ENCODE results near the gene S100A10. TPM values are rescaled to one million over a fixed set of nuclear protein-coding genes. Genes with fewer than 3 reads are reported as not detected.

The S100A10 gene
- total and polyA plus RNA-seq, 2 of the 4 experiments (the other 2 are of a cell fraction) = 86.0 to 277 TPM

DNA sequence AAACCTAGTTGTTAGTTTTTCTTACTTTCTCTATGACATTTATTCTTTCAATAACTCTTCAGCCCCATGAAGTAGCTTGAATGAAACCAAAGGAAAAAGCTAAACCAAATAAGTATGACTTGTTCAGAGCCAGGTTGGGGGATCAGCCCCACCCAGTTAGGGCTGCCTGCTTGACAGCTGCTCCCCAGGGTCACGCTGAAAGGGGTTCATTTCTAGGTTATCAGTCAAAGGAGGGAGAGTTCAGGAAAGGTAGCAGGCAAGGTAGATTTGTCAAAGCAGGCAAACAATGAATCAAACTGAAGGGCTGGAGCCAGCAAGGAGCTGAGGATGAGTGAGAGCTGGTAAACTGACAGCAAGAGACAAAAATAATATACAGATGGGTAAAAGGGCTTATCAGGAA, 46.2 kb upstream of the S100A10 start:
- ChIA-PET POLR2A (ENCODE audit: unreplicated experiment) (no interaction called here), CTCF (no interaction called here)
- H4K20me1 ChIP-seq (ENCODE audit: insufficient read depth, low read length) = peaks cover 2% of the 10 kb centered on the region; the same call in 1 of the 2 replicates
- no peak overlapping the region for H3K4me2 ChIP-seq (ENCODE audit: low read depth, low read length)
- no peak overlapping the region for H4K91ac ChIP-seq (ENCODE audit: insufficient read depth, low read depth, low read length)
- WGBS, 2 experiments (ENCODE audit: extremely low coverage in 2 of 2, insufficient read length in 1 of 2) = no CpG with 5 or more reads among the region's 1 CpG
- no peak overlapping the region for H2BK5ac ChIP-seq (ENCODE audit: low read depth, low read length, poor library complexity, severe bottlenecking)
- no peak overlapping the region for H3K27ac ChIP-seq (ENCODE audit: insufficient read depth, low read length)
- in situ Hi-C loops (cut with MboI; ENCODE audit: low sequenced_read_pairs) (no loop called here), intact Hi-C loops (cut with micrococcal nuclease) (no loop called here), dilution Hi-C loops (cut with HindIII; ENCODE audit: low sequenced_read_pairs, unreplicated experiment) (no loop called here)
- no peak overlapping the region for H2AK9ac ChIP-seq (replicated peaks; ENCODE audit: low read depth, low read length, poor library complexity)
- H4K5ac ChIP-seq (ENCODE audit: low read depth, low read length) = no peak overlapping the region
- ATAC-seq (ENCODE audit: low read depth) = no peak
- no peak overlapping the region for H3K4ac ChIP-seq (ENCODE audit: low read depth, low read length)
- BruUV-seq (replicated peaks) = no TSS peak
- H2AFZ ChIP-seq (replicated peaks; ENCODE audit: low read length, poor library complexity) = no peak overlapping the region
- no peaks in the 10 kb centered on the region for H3K36me3 ChIP-seq (ENCODE audit: control insufficient read depth, insufficient read depth, low read length)
- no peak overlapping the region for H3K9ac ChIP-seq (ENCODE audit: low read depth, low read length)
- H3K18ac ChIP-seq (ENCODE audit: low read depth, low read length) = no peak overlapping the region
- TF ChIP-seq SMC3 (IDR thresholded peaks at IDR 0.05; ENCODE audit: low read depth, low read length) (no peak), MAFK (IDR thresholded peaks at IDR 0.05; ENCODE audit: low read depth, low read length) (no peak), BHLHE40 (IDR thresholded peaks at IDR 0.05; ENCODE audit: low read depth, low read length) (no peak), CTCF (conservative IDR thresholded peaks at IDR 0.05; ENCODE audit: low read depth, low read length) (no peak), POLR2A (IDR thresholded peaks at IDR 0.05; ENCODE audit: low read depth, low read length) (no peak), CEBPB (IDR thresholded peaks at IDR 0.05; ENCODE audit: low read depth, low read length) (no peak), RCOR1 (IDR thresholded peaks at IDR 0.05; ENCODE audit: insufficient replicate concordance, low read length) (no peak)
- TF ChIP-seq, protein P1, sequence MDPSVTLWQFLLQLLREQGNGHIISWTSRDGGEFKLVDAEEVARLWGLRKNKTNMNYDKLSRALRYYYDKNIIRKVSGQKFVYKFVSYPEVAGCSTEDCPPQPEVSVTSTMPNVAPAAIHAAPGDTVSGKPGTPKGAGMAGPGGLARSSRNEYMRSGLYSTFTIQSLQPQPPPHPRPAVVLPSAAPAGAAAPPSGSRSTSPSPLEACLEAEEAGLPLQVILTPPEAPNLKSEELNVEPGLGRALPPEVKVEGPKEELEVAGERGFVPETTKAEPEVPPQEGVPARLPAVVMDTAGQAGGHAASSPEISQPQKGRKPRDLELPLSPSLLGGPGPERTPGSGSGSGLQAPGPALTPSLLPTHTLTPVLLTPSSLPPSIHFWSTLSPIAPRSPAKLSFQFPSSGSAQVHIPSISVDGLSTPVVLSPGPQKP (IDR thresholded peaks at IDR 0.05; ENCODE audit: borderline replicate concordance, low read depth, low read length) = no peak
- TF ChIP-seq, protein P2, sequence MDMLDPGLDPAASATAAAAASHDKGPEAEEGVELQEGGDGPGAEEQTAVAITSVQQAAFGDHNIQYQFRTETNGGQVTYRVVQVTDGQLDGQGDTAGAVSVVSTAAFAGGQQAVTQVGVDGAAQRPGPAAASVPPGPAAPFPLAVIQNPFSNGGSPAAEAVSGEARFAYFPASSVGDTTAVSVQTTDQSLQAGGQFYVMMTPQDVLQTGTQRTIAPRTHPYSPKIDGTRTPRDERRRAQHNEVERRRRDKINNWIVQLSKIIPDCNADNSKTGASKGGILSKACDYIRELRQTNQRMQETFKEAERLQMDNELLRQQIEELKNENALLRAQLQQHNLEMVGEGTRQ (IDR thresholded peaks at IDR 0.05; ENCODE audit: low read depth, low read length) = no peak
- no peak overlapping the region for H2AK5ac ChIP-seq (ENCODE audit: low read depth, low read length)
- peaks cover under 1 to 1% of the 10 kb centered on the region in 2 experiments; a peak in 3 of 4 replicates for H3K79me1 ChIP-seq (ENCODE audit: low read depth in 1 of 2, low read length in 2 of 2)
- H4K8ac ChIP-seq (ENCODE audit: low read depth in 2 of 2, low read length in 2 of 2) = no peak overlapping the region
- no peak overlapping the region for H3K4me3 ChIP-seq (ENCODE audit: insufficient read depth, low read depth, low read length)
- H2BK120ac ChIP-seq (ENCODE audit: low read depth, low read length) = no peak overlapping the region
- H2BK15ac ChIP-seq (ENCODE audit: low read depth, low read length) = no peak overlapping the region
- no peak overlapping the region for H3K23ac ChIP-seq (ENCODE audit: low read depth, low read length)
- no peak overlapping the region for H3K56ac ChIP-seq (ENCODE audit: extremely low read depth, insufficient read depth, low read length)
- H3K27me3 ChIP-seq (ENCODE audit: control insufficient read depth, insufficient read depth, low read length) = peaks cover 28% of the 10 kb centered on the region
- H3K4me1 ChIP-seq (ENCODE audit: control insufficient read depth, insufficient read depth, low read length) = peaks cover under 1% of the 10 kb centered on the region; the same call in 1 of the 2 replicates
- H3K9me3 ChIP-seq (ENCODE audit: control insufficient read depth, insufficient read depth, low read length) = no peaks in the 10 kb centered on the region
- no peak for DNase-seq
- H3K14ac ChIP-seq (replicated peaks; ENCODE audit: low read depth, low read length) = no peak overlapping the region
- no peak overlapping the region for H2BK20ac ChIP-seq (ENCODE audit: low read depth, low read length)
- no peaks in the 10 kb centered on the region for H3K9me1 ChIP-seq (ENCODE audit: insufficient read depth, low read length)

Data from IMR-90 (cell line).